NCI-H510A treated with DMSO at 0.1 percent for 48 hours (cell line): ENCODE measurements around the gene TNRC18.
A peak's percentile ranks its signal among the peaks of the same experiment; 100 is the strongest.

ENCODE experiments used
- DNase-seq: peaks from one replicate; lab custom pipeline; 2025; lab: John Stamatoyannopoulos, UW

Gene TNRC18

DNA sequence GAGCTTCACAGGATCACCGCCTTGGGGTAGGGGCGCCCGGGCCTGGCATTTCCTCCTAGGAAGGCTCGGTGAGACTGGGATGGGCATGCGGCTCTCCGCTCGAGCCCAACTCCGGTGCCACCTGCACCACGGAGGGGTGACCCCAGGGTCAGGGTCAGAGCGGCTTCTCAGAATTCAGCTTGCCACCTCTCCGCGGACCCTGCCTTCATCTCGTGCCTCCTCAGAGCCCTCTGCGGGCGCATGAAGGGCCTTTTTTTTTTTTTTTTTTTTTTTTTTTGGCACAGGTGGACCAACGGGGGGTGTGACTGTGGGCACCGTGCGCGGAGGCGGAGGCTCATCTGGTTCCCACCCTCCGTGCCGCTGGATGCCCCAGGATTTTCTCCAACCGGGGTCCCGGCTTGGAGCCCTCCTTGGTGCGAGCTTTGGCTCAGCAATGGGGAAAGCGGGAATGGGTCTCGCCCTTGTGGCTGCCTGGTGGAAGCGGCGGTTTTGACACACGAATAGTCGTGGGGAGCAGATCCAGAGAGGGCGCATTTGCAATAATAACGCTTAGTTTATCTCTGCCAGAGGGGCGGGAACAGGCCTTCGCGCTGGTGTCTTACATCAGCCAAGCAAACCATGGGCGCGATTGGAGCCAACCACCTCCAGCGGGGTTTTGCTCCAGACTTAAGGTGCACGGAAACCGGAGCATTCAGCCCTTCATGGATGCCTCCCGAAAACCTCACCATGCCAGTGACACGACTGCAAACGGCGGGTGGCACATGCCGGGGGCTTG lies 5.0 kb upstream of the TNRC18 start:
- DNase-seq, result peak; percentile 68

DNA sequence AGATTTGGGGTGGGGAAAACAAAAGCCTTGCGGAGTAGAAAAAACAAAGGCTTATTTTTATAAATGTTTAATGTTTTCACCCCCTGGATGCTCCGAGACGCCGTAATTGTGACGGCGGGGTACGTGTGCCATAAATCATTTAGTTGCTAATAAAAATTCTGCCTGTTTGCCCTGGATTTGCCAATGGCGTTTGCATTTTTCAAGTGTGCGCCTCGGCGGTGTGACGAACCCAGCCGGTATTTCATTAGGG lies 2.5 kb upstream of the TNRC18 start:
- peak; percentile 67 for DNase-seq

DNA sequence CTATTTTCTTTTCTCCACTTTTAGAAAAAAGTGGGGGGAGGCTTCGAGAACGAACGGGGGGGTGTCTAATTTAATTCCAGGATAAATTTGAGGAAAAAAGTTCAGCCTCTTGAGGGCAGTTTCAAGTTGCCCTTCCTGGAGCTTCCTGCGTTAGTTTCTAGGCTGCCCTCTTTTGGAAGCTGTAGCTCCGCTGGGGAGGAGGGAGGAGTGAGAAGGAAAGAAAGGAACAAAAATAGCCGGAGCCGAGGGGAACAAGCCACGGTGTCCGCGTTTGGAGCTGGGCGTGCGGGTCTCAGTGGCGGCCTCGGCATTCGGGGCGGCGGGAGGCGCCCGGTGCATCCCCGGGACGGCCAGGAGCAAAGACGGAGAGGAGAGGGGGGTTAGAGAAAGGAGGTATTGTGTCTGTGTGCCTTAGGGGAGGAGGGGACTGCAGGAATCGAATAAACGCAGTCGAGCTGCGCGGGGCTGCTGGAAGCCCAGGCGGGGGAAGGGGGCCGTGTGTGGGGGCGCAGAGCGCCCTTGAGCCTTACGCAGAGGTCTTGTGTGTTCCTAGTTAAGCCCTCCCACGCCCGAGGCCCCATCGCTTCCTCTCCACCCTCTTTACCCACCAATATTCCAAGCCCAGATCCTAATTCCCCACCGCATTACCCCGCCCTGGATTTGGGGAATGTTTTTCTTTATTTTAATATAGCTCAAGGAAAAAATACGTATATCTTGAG lies 2.0 kb upstream of the TNRC18 start:
- peak; percentile 84 for DNase-seq

DNA sequence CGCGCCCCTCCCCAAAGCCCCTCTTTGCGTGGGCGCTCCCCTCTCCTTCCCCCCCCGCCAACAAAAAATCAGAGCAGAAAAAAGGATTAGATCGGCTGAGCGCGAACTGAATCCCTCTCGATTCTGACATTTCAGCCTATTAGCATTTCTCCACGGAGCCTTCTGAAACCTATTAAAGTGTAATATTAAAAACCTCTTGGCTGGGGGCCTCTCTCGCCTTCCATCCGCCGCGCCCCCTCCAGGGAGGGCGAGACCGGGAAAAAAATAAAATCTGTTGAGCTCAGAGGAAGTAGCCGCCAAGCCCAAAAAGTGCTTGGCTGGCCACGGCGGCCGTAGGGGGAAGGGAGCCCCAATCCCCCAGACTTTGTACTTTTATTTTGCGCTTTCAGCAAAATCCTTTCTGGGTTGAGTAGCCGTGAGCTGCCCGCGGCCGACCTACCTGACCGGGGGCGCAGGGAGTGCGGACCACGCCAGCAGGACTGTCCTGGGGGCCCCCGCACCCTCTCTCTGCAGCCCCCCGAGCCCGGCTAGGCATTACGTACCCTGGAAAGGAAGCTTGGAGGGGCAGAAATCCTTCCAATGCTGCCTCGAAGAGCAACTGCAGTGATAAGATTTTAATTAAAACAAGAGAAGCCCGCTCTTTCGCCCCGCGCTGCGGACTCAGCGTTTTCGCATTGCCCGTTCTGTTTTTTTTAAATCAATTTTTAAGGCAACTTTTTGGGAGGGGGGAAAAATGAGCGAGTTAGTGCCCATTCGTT lies 1.3 kb upstream of the TNRC18 start:
- peak; percentile 61 for DNase-seq

DNA sequence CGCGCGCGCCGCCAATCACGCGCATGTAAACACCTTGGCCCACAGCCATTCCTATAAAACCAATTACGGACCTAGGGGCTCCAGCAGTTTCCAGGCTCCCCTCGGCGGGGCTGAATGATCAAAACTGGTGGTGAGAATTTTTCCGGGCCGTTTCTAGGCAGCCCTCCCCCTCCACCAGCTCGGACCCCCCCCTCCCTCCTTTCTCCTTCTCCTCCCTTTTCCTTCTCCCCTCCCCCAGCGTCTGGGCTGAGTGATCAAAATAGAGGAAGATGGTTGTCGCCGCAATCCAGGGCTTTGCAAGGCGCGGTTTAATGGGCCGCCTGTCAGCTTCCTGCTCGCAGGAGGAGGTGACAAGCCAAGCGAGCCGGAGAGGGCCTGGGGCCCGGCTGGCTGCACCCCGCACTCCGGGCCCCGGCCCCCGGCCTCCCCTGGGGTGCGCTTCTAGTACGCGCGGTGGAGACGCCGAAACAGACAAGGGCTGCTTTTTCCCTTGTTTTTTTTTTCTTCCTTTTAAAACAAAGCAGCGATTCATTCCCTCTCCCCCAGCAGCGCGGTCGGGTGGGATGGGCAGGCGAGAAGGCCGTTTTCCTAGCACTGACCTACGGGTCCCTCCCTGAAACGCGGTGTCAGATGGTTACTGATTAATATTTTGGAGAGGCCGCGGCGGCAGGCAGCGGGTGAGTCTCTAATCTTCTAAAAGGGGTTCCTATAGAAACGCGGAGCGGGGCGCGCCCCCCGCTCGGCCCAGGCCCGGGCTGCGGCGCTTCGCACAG lies 528 bp upstream of the TNRC18 start:
- peak; percentile 97 for DNase-seq

DNA sequence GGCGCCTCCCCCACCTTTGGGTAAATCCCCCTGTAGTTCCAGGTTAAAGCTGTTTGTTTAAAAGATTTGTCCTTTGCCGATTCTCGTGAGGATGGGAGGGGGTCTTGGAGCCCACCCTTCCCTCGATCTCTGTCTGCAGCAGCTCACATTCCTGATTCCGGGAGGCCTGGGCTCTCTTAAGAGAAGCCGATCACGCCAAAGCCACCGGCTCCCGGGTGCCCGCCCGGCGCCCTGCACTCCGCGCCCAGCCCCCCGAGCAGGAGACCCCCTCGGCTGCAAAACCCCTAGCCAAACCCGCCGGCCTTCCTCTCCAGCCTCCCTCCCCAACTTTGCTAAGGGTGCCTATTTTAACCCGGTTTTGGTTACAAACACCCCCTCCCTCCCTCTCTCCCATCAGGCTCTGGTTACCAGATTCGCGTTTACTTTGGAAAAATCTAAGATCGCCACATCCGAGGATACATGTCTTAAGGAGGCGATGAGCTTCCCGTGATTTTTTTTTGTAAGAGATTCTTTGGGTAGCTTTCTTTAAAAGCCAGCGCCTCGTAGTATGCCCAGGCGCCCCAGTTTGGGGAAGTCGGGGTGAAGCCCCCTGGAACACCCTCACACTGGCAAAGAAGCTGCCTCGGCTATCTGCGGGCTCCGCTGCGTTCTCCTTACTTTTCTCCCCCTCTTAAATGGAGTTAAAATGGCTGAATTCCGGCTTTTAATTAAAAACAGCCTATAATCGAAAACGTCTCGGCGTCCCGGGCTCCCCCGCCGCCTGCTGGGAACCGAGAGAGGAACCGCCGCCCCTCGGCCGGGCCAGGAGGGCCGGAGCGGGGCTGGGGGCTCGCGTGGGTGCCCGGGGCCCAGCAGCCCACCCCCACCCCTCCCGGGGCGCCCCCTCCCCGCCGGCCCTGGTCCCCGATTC lies 983 bp downstream of the TNRC18 start:
- DNase-seq, result no peak

DNA sequence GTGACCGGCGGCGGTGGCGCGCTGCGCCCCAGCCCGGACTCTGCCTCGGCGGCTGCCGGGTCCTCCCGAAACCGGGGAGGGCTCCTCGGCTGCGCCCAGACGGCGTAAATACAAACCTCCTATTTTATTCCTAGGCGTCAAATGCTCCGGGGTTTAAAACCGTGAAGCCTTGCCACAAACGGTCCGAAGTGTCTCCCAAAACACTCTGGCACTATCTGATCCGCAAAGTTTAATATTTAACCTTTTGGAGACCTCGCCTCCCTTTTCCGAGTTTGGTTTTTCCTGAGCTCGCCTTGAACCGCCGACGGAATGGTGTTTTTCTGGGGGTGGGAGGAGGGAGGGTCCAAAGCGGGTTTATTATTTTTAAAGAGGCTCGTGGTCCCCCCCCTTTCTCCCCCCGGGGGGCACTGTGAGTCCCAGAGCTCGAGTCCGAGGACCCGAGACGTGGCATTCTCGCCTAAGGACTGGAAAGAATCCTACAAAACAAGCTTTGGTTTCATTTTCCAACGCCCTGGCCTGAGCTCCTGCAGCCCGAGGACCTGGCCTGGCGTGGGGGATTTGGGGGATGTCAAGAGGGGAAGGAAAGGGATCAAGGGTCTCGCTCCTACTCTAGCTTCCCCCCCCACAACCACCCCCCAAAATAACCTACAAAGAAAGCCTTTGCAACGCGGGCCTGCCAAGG lies 1.8 kb downstream of the TNRC18 start:
- no peak for DNase-seq

DNA sequence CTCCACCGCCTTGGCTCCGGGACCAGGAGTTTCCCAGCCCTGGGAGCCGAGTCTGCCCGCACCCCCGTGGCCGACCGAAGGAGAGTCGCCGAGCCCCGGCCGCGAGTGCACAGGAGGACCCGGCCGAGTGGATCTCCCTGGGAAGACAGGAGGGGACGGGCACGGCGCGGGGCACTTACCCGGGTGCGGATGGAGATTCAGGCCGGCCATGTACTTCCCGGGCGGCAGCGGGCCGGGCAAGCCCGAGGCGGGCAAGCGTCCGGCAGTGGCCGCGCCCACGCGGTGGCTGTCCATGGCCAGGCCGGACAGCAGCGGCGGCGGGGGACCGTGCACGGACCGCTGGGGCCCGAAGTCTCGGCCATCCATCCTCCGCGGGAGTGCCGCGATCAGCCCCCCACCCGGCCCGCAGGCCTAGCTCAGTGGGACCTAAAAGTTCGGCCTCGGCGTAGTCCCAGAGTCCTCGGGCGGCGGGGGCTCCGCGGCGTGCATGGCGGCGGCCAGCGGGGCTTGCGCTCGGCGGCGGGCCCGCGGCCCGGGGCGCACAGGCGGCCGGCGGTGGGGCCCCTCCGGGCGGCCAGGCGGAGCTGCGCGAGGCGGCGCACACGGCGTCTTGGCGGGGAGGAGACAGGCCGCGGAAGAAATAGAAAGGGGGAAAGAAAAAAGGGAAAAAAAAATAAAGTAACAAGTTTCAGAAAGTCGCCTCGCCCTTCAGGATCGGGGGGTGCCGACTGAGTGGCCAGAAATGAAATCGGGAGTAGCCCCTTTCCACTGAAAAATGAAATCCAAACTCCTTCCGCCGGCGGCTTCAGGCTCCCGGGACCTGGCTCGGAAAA lies 2.5 kb downstream of the TNRC18 start:
- no peak for DNase-seq

DNA sequence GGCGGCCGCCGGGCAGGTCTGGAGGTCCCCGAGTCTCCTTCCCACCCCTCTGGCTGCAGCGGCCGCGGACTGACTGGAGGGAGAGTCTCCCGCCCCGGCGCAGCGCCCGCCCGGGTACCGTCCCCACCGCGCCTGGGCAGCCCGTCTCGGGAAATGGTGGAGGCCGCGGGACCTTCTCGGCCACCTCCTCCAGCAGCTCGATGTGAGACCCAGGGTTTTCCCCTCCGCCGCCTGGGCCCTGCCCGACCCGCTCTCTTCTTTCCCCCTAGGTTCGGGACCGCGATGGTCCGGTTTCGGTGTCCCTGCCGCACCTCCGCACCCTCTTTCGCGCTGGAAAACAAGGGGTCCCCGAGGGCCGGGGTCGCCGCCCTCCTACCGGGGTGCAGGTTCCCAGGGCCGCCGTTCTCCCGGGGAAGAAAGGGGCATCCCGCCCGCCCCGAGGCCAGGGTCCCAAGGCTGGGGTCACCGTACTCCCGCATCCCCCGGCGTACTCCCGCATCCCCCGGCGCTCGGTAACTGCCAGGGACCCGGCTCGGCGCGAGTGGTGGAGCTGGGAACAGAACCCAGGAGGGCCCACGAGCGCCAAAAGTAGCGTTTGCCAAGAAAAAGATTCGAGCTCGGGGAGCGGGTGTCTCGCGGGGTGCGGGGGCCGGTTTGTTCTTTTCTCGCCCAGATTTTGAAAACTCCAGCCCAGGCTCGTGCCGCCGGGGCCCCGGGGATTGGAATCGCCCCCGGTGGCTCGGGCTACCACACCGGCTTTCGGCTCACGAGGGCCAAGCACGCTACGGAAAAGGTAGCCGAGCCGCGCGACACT lies 3.4 kb downstream of the TNRC18 start:
- no peak for DNase-seq

DNA sequence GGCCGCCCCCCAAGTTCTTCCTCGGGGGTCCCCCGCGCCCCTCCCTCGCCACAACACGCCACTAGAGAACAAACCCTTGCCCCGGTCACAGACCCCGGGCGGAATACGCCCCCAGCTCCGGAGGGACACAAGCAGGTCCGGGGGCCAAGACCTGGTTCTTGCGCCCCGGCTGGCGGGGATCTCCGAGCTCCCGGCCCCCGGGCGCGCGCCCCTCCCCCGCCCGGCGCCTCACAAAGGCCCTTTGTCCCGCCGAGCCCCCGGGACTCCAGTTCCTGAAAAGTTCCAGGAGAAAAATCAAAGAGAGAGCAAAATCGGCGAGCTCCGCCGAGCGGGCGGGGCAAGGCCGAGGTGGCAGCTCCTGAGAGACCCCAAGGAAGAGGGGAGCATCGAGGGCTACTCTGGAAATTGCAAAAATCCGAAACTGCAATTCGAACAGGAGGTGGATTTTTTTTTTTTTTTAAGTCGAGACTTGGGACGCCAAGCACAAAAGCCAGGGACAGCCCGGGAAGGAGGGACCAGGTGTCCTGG lies 4.0 kb downstream of the TNRC18 start:
- DNase-seq, result no peak

DNA sequence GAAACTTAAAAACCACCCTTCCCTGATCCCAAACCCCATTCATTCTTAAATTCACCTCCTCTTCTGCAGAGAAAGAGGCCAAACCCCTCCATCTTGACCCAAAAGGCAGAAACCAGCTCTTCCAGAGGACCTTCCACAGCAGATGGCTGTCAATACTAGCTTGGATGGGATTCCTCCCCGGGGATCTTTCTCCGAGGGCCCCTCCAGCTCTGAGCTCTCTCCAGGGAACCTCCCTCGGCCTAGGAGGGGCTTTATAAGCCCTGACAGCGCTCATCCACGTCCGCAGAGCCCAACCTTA lies 5.4 kb downstream of the TNRC18 start:
- no peak for DNase-seq

DNA sequence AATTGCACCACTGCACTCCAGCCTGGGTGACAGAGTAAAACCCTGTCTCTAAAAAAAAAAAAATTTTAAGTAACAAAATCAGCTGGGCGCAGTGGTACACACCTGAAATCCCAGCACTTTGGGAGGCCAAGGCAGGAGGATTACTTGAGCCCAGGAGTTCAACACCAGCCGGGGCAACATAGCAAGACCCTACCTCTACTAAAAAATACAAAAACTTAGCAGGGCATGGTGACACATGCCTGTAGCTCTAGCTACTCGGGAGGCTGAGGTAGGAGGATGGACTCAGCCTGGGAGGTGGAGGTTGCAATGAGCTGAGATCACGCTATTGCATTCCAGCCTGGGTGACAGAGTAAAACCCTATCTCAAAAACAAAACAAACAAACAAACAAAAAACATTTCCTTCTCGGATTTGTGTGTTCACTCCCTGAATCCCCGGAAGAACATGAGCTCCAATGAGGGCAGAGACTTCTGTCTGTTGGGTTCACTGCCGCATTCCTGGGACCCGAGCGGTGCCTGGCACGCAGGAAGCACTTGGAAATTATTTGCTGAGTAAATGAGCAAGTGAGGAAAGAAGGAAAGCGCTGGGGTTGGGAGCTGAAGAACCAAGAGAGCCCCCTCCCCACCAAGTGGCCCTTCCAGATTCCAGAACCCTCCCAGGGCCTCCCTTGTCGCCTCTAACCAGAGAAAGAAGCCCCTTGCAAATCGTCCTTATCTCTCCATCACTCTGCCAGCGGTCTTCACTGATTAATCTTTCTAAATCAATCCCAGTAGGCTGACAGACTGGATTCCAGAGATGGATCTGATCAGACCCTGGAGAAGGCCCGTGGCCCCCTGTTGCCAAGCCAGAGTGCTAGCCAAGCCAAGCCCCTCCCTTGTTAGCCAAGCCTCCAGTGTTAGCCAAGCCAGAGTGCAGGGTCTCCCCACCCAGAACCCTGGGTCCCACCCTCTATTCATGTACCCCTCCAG lies 6.2 kb downstream of the TNRC18 start:
- no peak for DNase-seq

DNA sequence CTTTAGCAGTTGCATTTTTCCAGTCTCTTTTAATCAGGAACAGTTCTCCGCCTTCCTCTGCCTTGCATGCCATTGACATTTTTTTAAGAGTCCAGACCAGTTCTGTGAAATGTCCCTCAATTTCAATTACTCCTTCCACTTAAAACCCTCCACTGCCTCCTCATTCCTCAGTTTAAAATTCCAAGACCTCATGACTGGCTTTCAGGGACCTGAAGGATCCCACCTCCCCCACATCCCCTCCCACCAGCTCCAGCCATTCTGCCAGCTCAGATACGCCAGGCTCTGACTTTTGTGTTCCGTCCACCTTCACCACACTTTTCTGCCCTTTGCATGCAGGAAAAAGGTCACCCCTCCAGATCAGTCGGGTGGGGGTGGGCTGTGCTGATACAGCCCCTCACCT lies 8.7 kb downstream of the TNRC18 start:
- no peak for DNase-seq

DNA sequence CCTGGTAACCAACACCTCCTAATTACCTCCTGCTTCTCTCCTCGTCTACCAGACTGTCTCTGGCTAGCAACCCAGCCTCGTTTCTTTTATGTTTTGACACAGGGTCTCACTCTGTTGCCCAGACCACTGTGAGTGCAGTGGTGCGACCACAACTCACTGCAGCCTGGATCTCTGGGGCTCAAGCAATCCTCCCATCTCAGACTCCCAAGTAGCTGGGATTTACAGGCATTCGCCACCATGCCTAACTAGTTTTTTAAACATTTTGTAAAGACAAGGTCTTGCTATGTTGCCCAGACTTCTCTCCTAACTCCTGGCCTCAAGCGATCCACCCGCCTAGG lies 10.2 kb downstream of the TNRC18 start:
- DNase-seq, result no peak

DNA sequence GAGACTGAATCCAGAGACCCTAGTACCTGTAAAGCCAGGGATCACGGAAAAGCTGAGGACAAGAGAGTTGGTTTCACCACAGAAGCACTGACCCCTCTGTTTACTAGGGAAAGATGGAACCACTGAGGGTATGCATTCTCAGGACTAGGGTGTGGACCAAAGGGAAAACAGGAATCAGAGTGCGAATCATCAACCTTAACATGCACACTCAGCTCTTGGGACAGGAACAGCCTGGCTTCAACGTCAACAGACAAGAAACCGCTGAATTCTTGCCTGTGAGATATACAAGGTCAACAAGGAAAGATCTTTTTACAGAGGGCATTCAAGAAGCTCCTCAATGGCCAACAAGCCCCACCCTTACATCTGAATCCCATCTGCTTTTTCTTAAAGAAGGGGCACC lies 14.9 kb downstream of the TNRC18 start:
- no peak for DNase-seq

DNA sequence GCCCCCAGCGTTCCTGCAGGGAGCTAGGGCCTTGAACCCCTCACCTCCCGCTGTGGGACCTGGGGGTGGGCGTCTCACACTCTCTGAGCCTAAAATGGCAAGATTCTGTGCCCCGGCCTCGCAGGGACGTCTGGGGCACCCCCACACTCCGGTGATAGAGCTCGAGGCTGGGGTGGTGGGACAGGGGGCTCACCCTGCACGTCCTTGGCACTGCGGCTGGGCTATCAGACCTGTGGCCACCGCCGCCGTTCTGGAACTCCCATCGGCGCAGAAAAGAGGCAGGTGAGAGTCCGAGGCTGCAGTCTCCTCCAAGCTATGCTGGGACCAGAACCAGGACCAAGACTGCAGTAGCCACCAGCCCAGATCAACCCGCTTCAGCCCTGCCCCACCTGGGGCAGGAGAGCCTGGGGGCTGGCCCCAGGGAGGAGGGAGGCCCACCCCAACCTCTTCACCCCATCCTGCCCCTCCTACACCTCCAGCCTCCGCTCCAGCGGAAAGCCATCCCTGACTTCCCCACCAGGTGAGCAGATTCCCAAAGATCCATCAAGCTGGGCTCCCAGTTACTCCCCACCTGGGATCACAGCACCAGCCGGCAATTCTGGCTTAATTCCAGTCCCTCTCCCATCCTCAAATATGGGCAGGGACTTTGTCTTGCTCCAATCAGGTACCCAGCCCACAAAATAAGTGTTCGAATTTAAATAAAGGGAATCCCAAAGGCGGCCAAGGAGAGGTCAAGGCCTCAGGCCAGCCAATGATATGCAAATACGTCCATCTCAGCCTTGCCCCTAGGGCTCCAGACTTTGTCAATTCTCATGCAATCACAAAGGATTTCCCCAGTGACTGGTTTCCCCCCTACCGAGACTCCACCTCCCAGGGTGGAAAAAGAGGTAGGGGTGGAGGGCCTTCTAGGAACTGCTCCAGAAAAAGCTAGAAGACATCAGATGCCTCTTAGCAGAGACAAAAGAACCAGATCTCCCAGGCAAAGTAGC lies 16.4 kb downstream of the TNRC18 start:
- DNase-seq, result no peak

DNA sequence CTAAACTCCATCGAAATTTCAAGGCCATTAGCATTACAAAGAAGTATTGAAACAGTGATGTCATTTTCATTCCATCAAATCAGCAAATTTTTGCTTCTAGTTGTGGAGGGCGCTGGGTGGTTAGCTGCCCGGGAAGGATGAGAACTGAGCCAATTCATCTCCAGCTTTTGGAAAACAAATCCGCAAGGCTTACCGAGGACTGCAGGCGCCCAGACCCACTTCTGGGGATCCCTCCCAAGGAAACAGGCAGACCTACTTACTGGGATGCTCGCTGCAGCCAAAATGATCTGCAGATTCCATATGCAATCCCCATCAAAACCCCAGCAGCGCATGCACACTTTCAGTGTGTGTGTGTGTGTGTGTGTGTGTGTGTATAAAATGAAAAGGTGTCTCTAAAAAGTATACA lies 19.2 kb downstream of the TNRC18 start:
- DNase-seq, result no peak
